Activated CD4-positive, alpha-beta T cell treated with anti-CD3 and anti-CD28 coated beads, Interleukin-2, amount 50 U/mL, for 1 hour (primary cell): ENCODE results near the gene HIVEP2.
A peak's percentile ranks its signal among the peaks of the same experiment; 100 is the strongest.

Experiments
- DNase-seq: peaks from one replicate; pipeline ENCODE4 v3.0.0-alpha.2; 2020

The HIVEP2 gene

GRCh38 chr6:142764311-142764710 is 180.7 kb downstream of the HIVEP2 start:
- DNase-seq = no peak

GRCh38 chr6:142763205-142763604 is 181.8 kb downstream of the HIVEP2 start:
- no peak for DNase-seq

GRCh38 chr6:142761756-142762155 is 183.2 kb downstream of the HIVEP2 start:
- no peak for DNase-seq

- no peak for DNase-seq
Measured at GRCh38 chr6:142760152-142760551, 184.8 kb downstream of the HIVEP2 start.

GRCh38 chr6:142758629-142759025 is 186.3 kb downstream of the HIVEP2 start:
- no peak for DNase-seq

GRCh38 chr6:142757852-142758628 is 186.9 kb downstream of the HIVEP2 start:
- DNase-seq = no peak

GRCh38 chr6:142756215-142756630 is 188.8 kb downstream of the HIVEP2 start:
- no peak for DNase-seq

GRCh38 chr6:142753196-142753595 is 191.8 kb downstream of the HIVEP2 start:
- no peak for DNase-seq

- no peak for DNase-seq
Measured at GRCh38 chr6:142752348-142752747, 192.6 kb downstream of the HIVEP2 start.

GRCh38 chr6:142751452-142751851 is 193.5 kb downstream of the HIVEP2 start:
- DNase-seq = no peak

- no peak for DNase-seq
Measured at GRCh38 chr6:142750998-142751397, 194.0 kb downstream of the HIVEP2 start.

GRCh38 chr6:142749556-142749955 is 195.4 kb downstream of the HIVEP2 start:
- DNase-seq = no peak

GRCh38 chr6:142746524-142746923 is 198.5 kb downstream of the HIVEP2 start:
- DNase-seq = peak; percentile 11

- no peak for DNase-seq
Measured at GRCh38 chr6:142744836-142745235, 200.1 kb downstream of the HIVEP2 start.

GRCh38 chr6:142740449-142740848 is 204.5 kb downstream of the HIVEP2 start:
- no peak for DNase-seq

- no peak for DNase-seq
Measured at GRCh38 chr6:142738731-142739130, 206.2 kb downstream of the HIVEP2 start.

- no peak for DNase-seq
Measured at GRCh38 chr6:142738035-142738396, 207.0 kb downstream of the HIVEP2 start.

GRCh38 chr6:142737368-142738034 is 207.5 kb downstream of the HIVEP2 start:
- no peak for DNase-seq

GRCh38 chr6:142735204-142735603 is 209.8 kb downstream of the HIVEP2 start:
- no peak for DNase-seq

- no peak for DNase-seq
Measured at GRCh38 chr6:142732790-142733189, 212.2 kb downstream of the HIVEP2 start.

GRCh38 chr6:142731611-142732010 is 213.4 kb downstream of the HIVEP2 start:
- no peak for DNase-seq

- DNase-seq = no peak
Measured at GRCh38 chr6:142729618-142730017, 215.4 kb downstream of the HIVEP2 start.

GRCh38 chr6:142728910-142729481 is 216.0 kb downstream of the HIVEP2 start:
- no peak for DNase-seq

- DNase-seq = no peak
Measured at GRCh38 chr6:142728364-142728763, 216.6 kb downstream of the HIVEP2 start.
